Fibroblast of peridontal ligament (primary cell): ENCODE data around the gene MORN5.

Experiments used
- DNase-seq: peaks from one replicate; pipeline ENCODE4 v3.0.0-alpha.2; 2010; ENCODE audit errors: extremely low read depth

MORN5 gene

DNA sequence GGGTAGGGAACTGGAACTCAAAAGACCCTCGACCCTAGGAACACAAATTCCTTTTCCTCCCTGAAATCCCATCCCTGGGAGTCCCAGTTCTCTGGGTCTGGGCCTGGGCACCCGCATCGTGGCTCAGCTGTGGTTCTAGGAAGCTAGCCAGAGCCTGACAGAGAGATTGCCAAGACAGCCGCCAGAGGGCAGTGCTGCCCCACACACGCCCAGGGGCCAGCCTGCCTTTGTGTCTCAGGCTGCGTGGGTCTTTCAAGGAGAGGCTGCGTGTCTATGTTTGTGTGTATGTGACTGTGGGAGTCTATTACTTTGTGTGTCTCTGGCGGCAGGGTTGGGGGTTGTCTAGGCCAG, 34.6 kb upstream of the MORN5 start:
- peak; percentile 75 for DNase-seq

- no peak for DNase-seq
Observed at GRCh38 chr9:122125509-122126330, 34.0 kb upstream of the MORN5 start.

- DNase-seq, result no peak
Observed at GRCh38 chr9:122126331-122127261, 33.1 kb upstream of the MORN5 start.

DNA sequence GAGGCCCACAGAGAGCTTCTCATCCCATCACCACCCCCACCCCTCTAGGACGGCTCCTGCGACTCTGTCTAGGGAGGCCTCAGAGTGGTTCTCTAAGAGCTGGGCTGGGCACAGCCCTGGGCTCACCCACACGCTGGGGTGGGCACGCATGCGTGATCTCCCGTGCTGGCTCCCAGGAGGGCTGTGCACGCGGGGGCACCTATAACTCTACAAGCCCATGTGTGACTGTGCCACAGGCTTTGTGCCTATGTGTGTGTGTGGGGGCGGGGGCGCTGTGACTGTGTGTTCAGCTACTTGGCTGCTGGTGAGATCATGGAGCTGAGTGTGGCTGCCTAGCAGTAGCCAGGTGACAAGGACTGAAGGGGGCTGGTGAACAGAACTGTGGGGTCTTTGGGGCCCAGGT, 32.3 kb upstream of the MORN5 start:
- DNase-seq, result no peak

- no peak for DNase-seq
Observed at GRCh38 chr9:122128007-122128968, 31.4 kb upstream of the MORN5 start.

DNA sequence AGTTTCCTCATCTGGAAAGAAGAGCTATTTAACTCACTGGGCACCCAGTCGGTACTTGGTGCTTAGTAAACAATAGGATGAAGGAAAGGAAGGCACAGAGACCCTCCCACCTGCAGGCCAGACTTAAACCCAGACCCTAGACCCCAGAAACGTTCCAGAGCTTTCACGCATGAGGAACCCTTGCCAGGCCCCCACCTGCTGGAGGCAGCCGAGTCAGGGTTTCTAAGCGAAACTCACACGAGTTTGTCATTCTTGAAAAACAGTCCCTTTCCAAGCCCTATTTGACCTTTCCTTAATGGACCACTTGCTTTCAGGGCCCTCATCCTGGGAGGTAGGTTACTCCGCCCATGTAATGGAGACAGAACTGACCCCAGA, 30.8 kb upstream of the MORN5 start:
- DNase-seq, result no peak

GRCh38 chr9:122129969-122130368, 29.7 kb upstream of the MORN5 start:
- no peak for DNase-seq

DNA sequence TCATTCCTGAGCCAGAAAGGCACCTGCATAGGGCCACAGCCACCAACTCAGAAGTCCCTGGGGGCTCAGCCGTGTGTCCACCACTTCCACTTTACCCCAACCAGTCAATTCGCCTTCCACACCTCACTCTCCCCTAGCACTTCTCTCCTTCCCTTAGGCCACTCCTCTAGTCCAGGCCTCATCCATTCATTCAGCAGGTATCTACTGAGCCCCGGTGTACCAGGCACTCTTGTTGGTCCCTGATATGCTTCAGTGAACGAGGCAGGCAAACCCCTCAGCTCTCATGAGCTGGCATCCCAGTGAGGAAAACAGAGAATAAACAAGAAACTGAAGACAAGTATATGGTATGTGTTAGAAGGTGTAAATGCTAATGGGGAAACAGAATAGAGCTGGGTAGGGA, 28.9 kb upstream of the MORN5 start:
- no peak for DNase-seq

- no peak for DNase-seq
Observed at GRCh38 chr9:122131401-122132001, 28.2 kb upstream of the MORN5 start.

DNA sequence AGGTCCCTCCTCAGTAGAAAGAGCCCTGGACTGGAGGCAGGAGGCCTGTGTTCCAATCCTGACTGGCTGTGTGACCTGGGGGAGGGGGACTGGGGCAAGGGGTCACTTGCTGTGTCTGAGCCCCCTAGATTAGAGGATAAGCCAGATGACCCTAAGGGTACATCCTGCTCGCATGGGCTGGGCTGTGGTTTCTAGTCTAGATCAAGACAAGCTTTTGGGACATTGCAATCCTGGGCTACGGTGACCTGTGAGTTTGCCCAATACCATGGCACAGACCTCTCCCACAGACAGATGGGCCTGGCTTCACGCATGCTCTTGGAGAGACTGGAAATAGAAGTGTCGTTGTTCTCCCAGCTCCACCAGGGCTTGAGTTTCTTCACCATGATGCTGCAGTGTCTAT, 27.2 kb upstream of the MORN5 start:
- no peak for DNase-seq

GRCh38 chr9:122133263-122133983, 26.3 kb upstream of the MORN5 start:
- no peak for DNase-seq

- no peak for DNase-seq
Observed at GRCh38 chr9:122133984-122134535, 25.6 kb upstream of the MORN5 start.

- DNase-seq, result peak; percentile 13
Observed at GRCh38 chr9:122134822-122135528, 24.7 kb upstream of the MORN5 start.

DNA sequence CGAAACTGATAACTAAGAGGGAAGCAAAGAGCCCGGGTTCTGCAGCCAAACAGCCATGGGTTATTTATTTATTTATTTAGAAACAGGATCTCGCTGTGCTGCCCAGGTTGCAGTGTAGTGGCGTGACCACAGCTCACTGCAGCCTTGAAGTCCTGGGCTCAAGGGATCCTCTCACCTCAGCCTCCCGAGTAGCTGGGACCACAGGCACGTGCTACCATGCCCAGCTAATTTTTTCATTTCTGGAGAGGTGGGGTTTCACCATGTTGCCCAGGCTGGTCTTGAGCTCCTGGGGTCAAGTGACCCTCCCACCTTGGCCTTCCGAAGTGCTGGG, 24.2 kb upstream of the MORN5 start:
- no peak for DNase-seq

- no peak for DNase-seq
Observed at GRCh38 chr9:122138560-122139268, 21.0 kb upstream of the MORN5 start.

- no peak for DNase-seq
Observed at GRCh38 chr9:122140368-122141193, 19.1 kb upstream of the MORN5 start.

DNA sequence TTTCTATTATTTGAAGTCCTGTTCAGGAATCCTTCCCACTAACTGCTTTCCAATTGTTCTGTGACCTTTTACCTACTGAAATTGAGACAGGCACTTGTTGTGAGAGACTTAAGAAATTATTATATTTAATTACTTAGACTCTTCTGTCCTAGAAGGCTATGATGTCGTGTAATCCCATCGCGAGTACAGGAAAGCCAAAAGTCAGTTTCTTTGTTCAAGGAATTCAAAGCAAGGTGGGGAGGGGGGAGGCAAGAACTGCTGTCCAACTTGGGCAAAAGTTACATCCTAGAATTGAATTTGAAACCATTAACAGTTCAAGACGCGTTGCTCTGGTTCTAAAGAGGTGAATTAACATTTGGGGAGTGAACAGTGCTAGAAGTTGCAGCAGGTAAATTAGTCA, 18.0 kb upstream of the MORN5 start:
- no peak for DNase-seq

DNA sequence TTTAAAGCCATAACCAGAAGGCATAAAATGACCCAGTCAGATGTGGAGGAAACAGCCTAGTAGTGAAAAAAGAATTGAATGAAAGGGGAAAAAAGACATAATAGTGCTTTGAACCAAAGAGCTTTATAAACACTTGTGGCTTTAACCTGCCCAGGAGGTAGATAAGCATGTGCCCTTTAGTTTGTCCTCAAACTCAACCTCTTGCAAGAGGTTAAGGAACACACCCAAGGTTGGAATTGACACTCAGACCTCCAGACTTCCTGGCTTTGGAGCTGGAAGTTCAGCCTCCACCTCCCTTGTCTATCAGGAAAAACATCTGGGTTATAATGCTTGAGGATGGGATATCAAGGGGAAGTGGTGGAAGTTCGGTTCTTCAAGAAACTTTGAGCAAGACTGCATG, 16.4 kb upstream of the MORN5 start:
- DNase-seq, result no peak
